K562 (cell line): Measurements from ENCODE around the gene IL4I1. TPM values are rescaled to one million over a fixed set of nuclear protein-coding genes. Genes with fewer than 3 reads are reported as not detected.

ENCODE experiments used
- ATF3 ChIP-seq, 2 experiments: fragments of 450-650 bp in 1 of 2; sonication (generic) in 1 of 2; formaldehyde crosslinking in 1 of 2; IDR thresholded peaks in 1 of 2; conservative IDR thresholded peaks in 1 of 2; 2 replicates each; pipeline versions ENCODE4 v1.6.1 to v1.8.1; 2016 to 2023; ENCODE audit warnings: mild to moderate bottlenecking in 2 of 2, moderate library complexity in 2 of 2, inconsistent platforms in 1 of 2, missing genetic modification reagents in 1 of 2
- BRD4 ChIP-seq: fragments of 200-600 bp; sonication (generic); IDR thresholded peaks from 2 replicates; pipeline ENCODE4 v1.6.1; 2017; ENCODE audit warnings: inconsistent platforms
- CAMTA2 ChIP-seq: fragments of 250-450 bp; sonication (Bioruptor Pico); conservative IDR thresholded peaks from 2 replicates; pipeline ENCODE4 v1.5.1; 2022
- DEAF1 ChIP-seq: fragments of 450-650 bp; formaldehyde crosslinking; IDR thresholded peaks from 2 replicates; pipeline ENCODE4 v1.4.0; 2020; ENCODE audit warnings: mild to moderate bottlenecking, moderate library complexity
- FOXP4 ChIP-seq: sonication (generic); formaldehyde crosslinking; IDR thresholded peaks from 2 replicates; pipeline ENCODE4 v1.8.0; 2022; ENCODE audit warnings: mild to moderate bottlenecking, missing genetic modification reagents, borderline replicate concordance
- JUNB ChIP-seq: fragments of 450-650 bp; formaldehyde crosslinking; conservative IDR thresholded peaks from 2 replicates; pipeline ENCODE4 v1.4.0; 2020; ENCODE audit warnings: mild to moderate bottlenecking
- NR2C2 ChIP-seq, 2 experiments: fragments of 200-800 bp in 1 of 2; sonication (Bioruptor generic) in 1 of 2; sonication (generic) in 1 of 2; formaldehyde crosslinking in 1 of 2; IDR thresholded peaks; 2 replicates each; pipeline versions ENCODE4 v1.6.1 to v1.8.0; 2016 to 2022; ENCODE audit warnings: mild to moderate bottlenecking in 1 of 2, missing compliant biosample characterization in 1 of 2, missing genetic modification characterization in 1 of 2, missing genetic modification reagents in 1 of 2
- SIN3A ChIP-seq, 2 experiments: fragments of 150-350 bp in 1 of 2; IDR thresholded peaks; 2 replicates each; pipeline ENCODE4 v1.6.1; 2011 to 2016; ENCODE audit warnings: borderline replicate concordance in 2 of 2, low read depth in 2 of 2, low read length in 2 of 2, mild to moderate bottlenecking in 2 of 2, moderate library complexity in 2 of 2; ENCODE audit not compliant: control insufficient read depth in 1 of 2
- SMAD1 ChIP-seq: fragments of 150-350 bp; IDR thresholded peaks from 2 replicates; pipeline ENCODE4 v1.6.1; 2014; ENCODE audit warnings: low read length, low read depth; ENCODE audit not compliant: partially characterized antibody
- SP1 ChIP-seq: sonication (generic); formaldehyde crosslinking; IDR thresholded peaks from 2 replicates; pipeline ENCODE4 v1.8.1; 2022; ENCODE audit warnings: mild to moderate bottlenecking, missing genetic modification reagents
- TAF9B ChIP-seq: fragments of 450-650 bp; IDR thresholded peaks from 2 replicates; pipeline ENCODE4 v1.6.1; 2018; ENCODE audit warnings: mild to moderate bottlenecking; ENCODE audit not compliant: partially characterized antibody
- TEAD4 ChIP-seq, 2 experiments: sonication (generic) in 1 of 2; formaldehyde crosslinking in 1 of 2; IDR thresholded peaks; 2 replicates each; pipeline versions ENCODE4 v1.6.1 to v1.8.0; 2012 to 2022; ENCODE audit warnings: borderline replicate concordance in 1 of 2, inconsistent platforms in 1 of 2, low read length in 1 of 2, mild to moderate bottlenecking in 1 of 2, missing genetic modification reagents in 1 of 2
- ZFP30 ChIP-seq: fragments of 250-450 bp; sonication (Bioruptor Pico); IDR thresholded peaks from 2 replicates; pipeline ENCODE4 v1.8.0; 2022; ENCODE audit warnings: moderate library complexity, mild to moderate bottlenecking, inconsistent platforms, borderline replicate concordance
- ZKSCAN8 ChIP-seq: fragments of 200-800 bp; sonication (Bioruptor generic); IDR thresholded peaks from 2 replicates; pipeline ENCODE4 v1.6.1; 2016; ENCODE audit warnings: missing genetic modification characterization, missing compliant biosample characterization
- ZNF41 ChIP-seq: fragments of 250-450 bp; sonication (Bioruptor Pico); conservative IDR thresholded peaks from 2 replicates; pipeline ENCODE4 v1.4.0; 2020; ENCODE audit warnings: mild to moderate bottlenecking
- ZNF444 ChIP-seq: fragments of 250-450 bp; sonication (Bioruptor Pico); IDR thresholded peaks from 2 replicates; pipeline ENCODE4 v1.4.0; 2020; ENCODE audit warnings: mild to moderate bottlenecking, moderate library complexity
- ZNF445 ChIP-seq: fragments of 250-450 bp; sonication (Bioruptor Pico); IDR thresholded peaks from 2 replicates; pipeline ENCODE4 v1.4.0; 2020; ENCODE audit warnings: low read depth, mild to moderate bottlenecking, moderate library complexity
- polyA plus RNA-seq, 8 experiments: library from polyadenylated mRNA; depleted of rRNA in 4 of 8; stranded (reverse) in 5 of 8; unstranded in 3 of 8; fragments of >200 nt; fragmentation: Nextera tagmentation in 2 of 8; fragmentation: Illumina TruSeq in 1 of 8; extraction: Ambion mirVana in 2 of 8; extraction: Trizol in 1 of 8; gene quantifications; 2 replicates each; pipeline versions ENCODE4 v1.2.1 to v1.2.3, GENCODE V29; 2011 to 2014; ENCODE audit warnings: inconsistent platforms in 1 of 8, missing spikeins in 1 of 8
- total RNA-seq, 7 experiments: library from RNA; depleted of rRNA in 6 of 7; stranded (reverse); fragments of >200 nt in 6 of 7; fragmentation: Illumina TruSeq in 2 of 7; extraction: Trizol in 2 of 7; gene quantifications; 2 replicates each; pipeline versions ENCODE4 v1.2.1 to v1.2.3, GENCODE V29; 2011 to 2021; ENCODE audit warnings: low replicate concordance in 1 of 7
- TF ChIP-seq, protein P1 (sequence below), 3 experiments: IDR thresholded peaks in 2 of 3; conservative IDR thresholded peaks in 1 of 3; 2 replicates each; pipeline ENCODE4 v1.5.1; 2011 to 2012; ENCODE audit warnings: low read length in 3 of 3, mild to moderate bottlenecking in 3 of 3, control low read depth in 2 of 3, improper control_type of control experiment in 1 of 3, inconsistent platforms in 1 of 3, low read depth in 1 of 3, mixed read lengths in 1 of 3, moderate library complexity in 1 of 3; ENCODE audit not compliant: insufficient read depth in 2 of 3

IL4I1 gene
- total and polyA plus RNA-seq, 9 of the 15 experiments (the other 6 are each of a cell fraction or from before 2014, with no cell fraction given) = 0.06 to 0.95 (median 0.43) TPM; not detected in 2

- TF ChIP-seq NR2C2 (CRISPR knock-in tag; IDR thresholded peaks at IDR 0.05) = no peak
- no peak for TF ChIP-seq NR2C2 (tag; IDR thresholded peaks at IDR 0.05)
- TF ChIP-seq ZFP30 (CRISPR knock-in tag) = no peak
- TF ChIP-seq BRD4 = no peak
- TF ChIP-seq SIN3A (IDR thresholded peaks at IDR 0.05; ENCODE audit: borderline replicate concordance in 2 of 2, control insufficient read depth in 1 of 2, low read depth in 2 of 2, low read length in 2 of 2) = peak in 1 of 2 experiments; percentile 7; a peak in 1 of 4 replicates
- TF ChIP-seq SP1 (CRISPR knock-in tag) = peak; percentile 39; the same call in 1 of the 2 replicates
- TF ChIP-seq ZNF445 (CRISPR knock-in tag) = no peak
- TF ChIP-seq JUNB (CRISPR knock-in tag) = no peak
- TF ChIP-seq, protein P1, sequence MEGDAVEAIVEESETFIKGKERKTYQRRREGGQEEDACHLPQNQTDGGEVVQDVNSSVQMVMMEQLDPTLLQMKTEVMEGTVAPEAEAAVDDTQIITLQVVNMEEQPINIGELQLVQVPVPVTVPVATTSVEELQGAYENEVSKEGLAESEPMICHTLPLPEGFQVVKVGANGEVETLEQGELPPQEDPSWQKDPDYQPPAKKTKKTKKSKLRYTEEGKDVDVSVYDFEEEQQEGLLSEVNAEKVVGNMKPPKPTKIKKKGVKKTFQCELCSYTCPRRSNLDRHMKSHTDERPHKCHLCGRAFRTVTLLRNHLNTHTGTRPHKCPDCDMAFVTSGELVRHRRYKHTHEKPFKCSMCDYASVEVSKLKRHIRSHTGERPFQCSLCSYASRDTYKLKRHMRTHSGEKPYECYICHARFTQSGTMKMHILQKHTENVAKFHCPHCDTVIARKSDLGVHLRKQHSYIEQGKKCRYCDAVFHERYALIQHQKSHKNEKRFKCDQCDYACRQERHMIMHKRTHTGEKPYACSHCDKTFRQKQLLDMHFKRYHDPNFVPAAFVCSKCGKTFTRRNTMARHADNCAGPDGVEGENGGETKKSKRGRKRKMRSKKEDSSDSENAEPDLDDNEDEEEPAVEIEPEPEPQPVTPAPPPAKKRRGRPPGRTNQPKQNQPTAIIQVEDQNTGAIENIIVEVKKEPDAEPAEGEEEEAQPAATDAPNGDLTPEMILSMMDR (IDR thresholded peaks at IDR 0.05 in 2 of 3, conservative IDR thresholded peaks at IDR 0.05 in 1 of 3; ENCODE audit: insufficient read depth in 2 of 3, low read depth in 1 of 3, low read length in 3 of 3) = peak; percentile 97 to 98 (median 98)
- no peak for TF ChIP-seq ATF3 (IDR thresholded peaks at IDR 0.05)
- TF ChIP-seq ATF3 (CRISPR knock-in tag; conservative IDR thresholded peaks at IDR 0.05) = no peak
- no peak for TF ChIP-seq ZNF41 (CRISPR knock-in tag)
- no peak for TF ChIP-seq TAF9B
- TF ChIP-seq ZKSCAN8 = no peak
- no peak for TF ChIP-seq TEAD4 (IDR thresholded peaks at IDR 0.05; ENCODE audit: low read length)
- TF ChIP-seq TEAD4 (CRISPR knock-in tag; IDR thresholded peaks at IDR 0.05; ENCODE audit: borderline replicate concordance) = no peak
- TF ChIP-seq SMAD1 = no peak
- no peak for TF ChIP-seq CAMTA2
- peak; percentile 93 for TF ChIP-seq DEAF1 (CRISPR knock-in tag)
- no peak for TF ChIP-seq ZNF444 (CRISPR knock-in tag)
- TF ChIP-seq FOXP4 = no peak
Measured at GRCh38 chr19:49937750-49938381, 41.2 kb upstream of the IL4I1 start (continued).
